Psoas muscle (tissue), 8 donors: Measurements from ENCODE around the gene PEBP1. TPM values are rescaled to one million over a fixed set of nuclear protein-coding genes. Genes with fewer than 3 reads are reported as not detected.

Experiments used
- ATAC-seq, 4 donors: fragments of 200-7000 bp; cut with Tn5 transposase; one replicate each; pipeline ENCODE4 v1.9.1; 2020; ENCODE audit warnings: moderate library complexity in 3 of 4, mild to moderate bottlenecking in 2 of 4
- DNase-seq, 2 donors: peaks; one replicate each; pipeline ENCODE4 v3.0.0-alpha.2; 2020
- H3K27ac ChIP-seq: fragments of 200-600 bp; one replicate; pipeline ENCODE4 v1.8.0; 2022
- H3K27me3 ChIP-seq, 3 donors: fragments of 200-600 bp in 1 of 3; one replicate each; pipeline versions ENCODE4 v1.6.1 to v1.8.0; 2013 to 2022; ENCODE audit warnings: low read length in 2 of 3, mild to moderate bottlenecking in 2 of 3, moderate library complexity in 1 of 3; ENCODE audit not compliant: insufficient read depth in 3 of 3
- H3K36me3 ChIP-seq, 2 donors: fragments of 200-600 bp in 1 of 2; one replicate each; pipeline versions ENCODE4 v1.6.1 to v1.8.0; 2013 to 2022; ENCODE audit warnings: low read depth in 1 of 2, mild to moderate bottlenecking in 1 of 2, moderate library complexity in 1 of 2; ENCODE audit not compliant: insufficient read depth in 1 of 2
- H3K4me1 ChIP-seq: fragments of 200-600 bp; one replicate; pipeline ENCODE4 v1.8.0; 2022
- H3K4me3 ChIP-seq: fragments of 200-600 bp; one replicate; pipeline ENCODE4 v1.8.0; 2022; ENCODE audit warnings: mild to moderate bottlenecking
- H3K9me3 ChIP-seq: fragments of 200-600 bp; one replicate; pipeline ENCODE4 v1.8.0; 2022
- CTCF ChIP-seq: fragments of 200-600 bp; IDR thresholded peaks from one replicate; pipeline ENCODE4 v1.8.0; 2022; ENCODE audit warnings: antibody characterized with exemption
- WGBS, 3 donors: extraction: QIAGEN DNeasy Blood & Tissue Kit; methylation state at CpG; one replicate each; pipeline versions ENCODE4 v1.1.6 to v1.1.7; 2013; 5-methylcytosine and 5-hydroxymethylcytosine counted together
- intact Hi-C, 2 donors: fragments of 100-400 bp; cut with DNase I; formaldehyde crosslinking; loops; one replicate each; pipeline versions ENCODE4 v1.11.0 to v1.14.2; 2022
- polyA plus RNA-seq, 3 donors: library from polyadenylated mRNA; stranded (reverse); fragments of 200-250 nt; gene quantifications; one replicate each; pipeline ENCODE4 v1.2.3, GENCODE V29; 2013
- total RNA-seq, 4 donors: library from RNA; stranded (reverse); fragmentation: NEBNext Ultra II Directional in 2 of 4; extraction: Animal tissue kit (Norgen Biotek cat#: 25700) in 2 of 4; gene quantifications; one replicate each; pipeline versions ENCODE4 v1.2.1 to v1.2.4, GENCODE V29; 2021 to 2023
- donor health status: healthy with polysubstance abuse.
- donor health status: DM: no; HTN: no; CAD: no; lungs with moderate emphysema.
- donor health status: Bipolar disorder and iron deficiency.
- donor health status: healthy.
- donor health status: DM: yes; HTN: yes; CAD: no.
- donor health status: DM: no; HTN: no; CAD: no.
- donor health status: DM: no; HTN: no; CAD: no.
- donor health status: DM: yes; HTN: yes; CAD: no.

The PEBP1 gene
- total and polyA plus RNA-seq, 7 donors, result 144 to 326 (median 258) TPM

- Histone ChIP-seq H3K4me1 (no peaks in the 10 kb centered on the region), H3K27ac (no peak overlapping the region), H3K36me3 (peaks cover 7 to 92% of the 10 kb centered on the region in 2 donors), H3K9me3 (no peaks in the 10 kb centered on the region), H3K27me3 (no peaks in the 10 kb centered on the region), H3K4me3 (no peak overlapping the region)
- no peak for DNase-seq
- intact Hi-C loops, result loop anchor here in 1 of 2 donors (10.0 kb wide), 1 partner anchor 270 kb away; no protein-coding TSS in a partner anchor
- TF ChIP-seq CTCF, result no peak
- 48 to 77% (median 49%) methylated on average over 7 of the region's 7 CpGs for WGBS, 3 donors
- ATAC-seq, result peak in 3 of 4 donors; percentile 33 to 51 (median 34)
Observed at GRCh38 chr12:118145113-118145797, 9.3 kb downstream of the PEBP1 start.

GRCh38 chr12:118145798-118146156 is 9.9 kb downstream of the PEBP1 start:
- 77 to 84% (median 83%) methylated on average over 9 of the region's 9 CpGs for WGBS, 3 donors
- intact Hi-C loops, result loop anchor here in 1 of 2 donors (10.0 kb wide), 1 partner anchor 271 kb away; no protein-coding TSS in a partner anchor

DNA sequence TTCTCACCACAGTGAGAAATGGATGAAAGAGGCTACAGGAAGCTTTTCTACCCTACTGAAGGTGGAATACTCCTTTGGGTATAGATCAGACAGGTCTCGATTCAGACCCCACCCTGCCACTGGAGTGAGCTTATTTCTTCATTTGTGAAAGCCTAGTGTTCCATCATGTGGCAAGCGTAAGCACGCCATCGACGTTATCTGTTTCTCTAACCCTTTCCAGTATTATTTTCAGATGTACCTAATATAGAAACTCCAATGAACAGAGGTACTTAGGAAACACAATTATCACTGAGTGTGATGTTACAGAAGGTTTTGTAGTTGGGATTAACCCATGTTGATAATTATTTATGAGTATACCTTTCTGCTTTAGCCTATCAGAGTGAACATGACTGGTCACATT is 12.4 kb downstream of the PEBP1 start:
- no peaks in the 10 kb centered on the region for H3K4me1 ChIP-seq
- peaks cover 3 to 87% of the 10 kb centered on the region in 2 donors for H3K36me3 ChIP-seq
- H3K27ac ChIP-seq, result peak overlapping the region; percentile 46
- H3K9me3 ChIP-seq, result no peaks in the 10 kb centered on the region
- H3K27me3 ChIP-seq, result no peaks in the 10 kb centered on the region
- 61 to 75% (median 62%) methylated on average over 5 of the region's 5 CpGs for WGBS, 3 donors
- TF ChIP-seq CTCF, result no peak
- DNase-seq, result no peak
- peak in 1 of 4 donors; percentile 19 for ATAC-seq
- H3K4me3 ChIP-seq, result no peak overlapping the region
- intact Hi-C loops, result loop anchor here in 1 of 2 donors (10.0 kb wide), 1 partner anchor 273 kb away; no protein-coding TSS in a partner anchor

More at GRCh38 chr12:118145798-118146156, 9.9 kb downstream of the PEBP1 start:
- H3K36me3 ChIP-seq, result peaks cover 6 to 92% of the 10 kb centered on the region in 2 donors
- ATAC-seq, result no peak
- H3K27ac ChIP-seq, result no peak overlapping the region
- no peaks in the 10 kb centered on the region for H3K9me3 ChIP-seq
- TF ChIP-seq CTCF, result no peak
- H3K4me1 ChIP-seq, result no peaks in the 10 kb centered on the region
- H3K4me3 ChIP-seq, result no peak overlapping the region
- H3K27me3 ChIP-seq, result no peaks in the 10 kb centered on the region
- DNase-seq, result no peak

DNA sequence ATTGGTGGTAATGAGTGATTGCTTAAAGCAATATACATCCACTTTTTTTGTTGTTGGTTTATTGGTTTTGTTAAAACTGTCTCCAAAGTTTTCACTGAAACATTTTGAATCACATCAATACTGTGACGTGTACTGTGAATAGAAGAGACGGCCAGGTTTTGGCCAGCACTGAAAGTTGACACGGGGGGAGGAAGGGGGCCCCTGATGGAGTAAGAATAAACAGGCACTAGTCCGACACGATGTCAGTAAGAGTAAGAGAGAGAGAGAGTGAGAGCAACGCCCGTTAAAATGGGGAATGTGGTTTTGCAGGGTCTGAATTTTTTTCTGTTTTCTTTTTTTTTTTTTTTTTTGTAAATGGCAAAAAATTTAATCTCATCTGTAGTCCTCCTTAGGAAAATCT is 14.7 kb downstream of the PEBP1 start:
- no peaks in the 10 kb centered on the region for H3K9me3 ChIP-seq
- TF ChIP-seq CTCF, result no peak
- peaks cover 0 to 68% of the 10 kb centered on the region in 2 donors for H3K36me3 ChIP-seq
- no peaks in the 10 kb centered on the region for H3K27me3 ChIP-seq
- ATAC-seq, result no peak
- H3K4me3 ChIP-seq, result no peak overlapping the region
- WGBS, 3 donors, result 31 to 62% (median 40%) methylated on average over 7 of the region's 7 CpGs
- H3K27ac ChIP-seq, result no peak overlapping the region
- DNase-seq, result no peak
- no peaks in the 10 kb centered on the region for H3K4me1 ChIP-seq
- intact Hi-C loops, result no loop called here

GRCh38 chr12:118151755-118152154 is 15.8 kb downstream of the PEBP1 start:
- no peak overlapping the region for H3K27ac ChIP-seq

More at GRCh38 chr12:118151755-118152154, 15.8 kb downstream of the PEBP1 start:
- H3K4me3 ChIP-seq, result no peak overlapping the region
- ATAC-seq (no peak), DNase-seq (no peak)
- H3K9me3 ChIP-seq, result no peaks in the 10 kb centered on the region
- H3K36me3 ChIP-seq, result peaks cover 0 to 68% of the 10 kb centered on the region in 2 donors
- no peaks in the 10 kb centered on the region for H3K27me3 ChIP-seq
- H3K4me1 ChIP-seq, result no peaks in the 10 kb centered on the region
- intact Hi-C loops, result no loop called here
- 65 to 81% (median 72%) methylated on average over 5 of the region's 5 CpGs for WGBS, 3 donors
- no peak for TF ChIP-seq CTCF
